Limb (tissue), 2 donors: Measurements from ENCODE around the gene RPS2.

Experiments
- DNase-seq, 2 donors: peaks; one replicate each; pipeline ENCODE4 v3.0.0-alpha.2; 2016; ENCODE audit errors: extremely low spot score in 2 of 2

The RPS2 gene

DNA sequence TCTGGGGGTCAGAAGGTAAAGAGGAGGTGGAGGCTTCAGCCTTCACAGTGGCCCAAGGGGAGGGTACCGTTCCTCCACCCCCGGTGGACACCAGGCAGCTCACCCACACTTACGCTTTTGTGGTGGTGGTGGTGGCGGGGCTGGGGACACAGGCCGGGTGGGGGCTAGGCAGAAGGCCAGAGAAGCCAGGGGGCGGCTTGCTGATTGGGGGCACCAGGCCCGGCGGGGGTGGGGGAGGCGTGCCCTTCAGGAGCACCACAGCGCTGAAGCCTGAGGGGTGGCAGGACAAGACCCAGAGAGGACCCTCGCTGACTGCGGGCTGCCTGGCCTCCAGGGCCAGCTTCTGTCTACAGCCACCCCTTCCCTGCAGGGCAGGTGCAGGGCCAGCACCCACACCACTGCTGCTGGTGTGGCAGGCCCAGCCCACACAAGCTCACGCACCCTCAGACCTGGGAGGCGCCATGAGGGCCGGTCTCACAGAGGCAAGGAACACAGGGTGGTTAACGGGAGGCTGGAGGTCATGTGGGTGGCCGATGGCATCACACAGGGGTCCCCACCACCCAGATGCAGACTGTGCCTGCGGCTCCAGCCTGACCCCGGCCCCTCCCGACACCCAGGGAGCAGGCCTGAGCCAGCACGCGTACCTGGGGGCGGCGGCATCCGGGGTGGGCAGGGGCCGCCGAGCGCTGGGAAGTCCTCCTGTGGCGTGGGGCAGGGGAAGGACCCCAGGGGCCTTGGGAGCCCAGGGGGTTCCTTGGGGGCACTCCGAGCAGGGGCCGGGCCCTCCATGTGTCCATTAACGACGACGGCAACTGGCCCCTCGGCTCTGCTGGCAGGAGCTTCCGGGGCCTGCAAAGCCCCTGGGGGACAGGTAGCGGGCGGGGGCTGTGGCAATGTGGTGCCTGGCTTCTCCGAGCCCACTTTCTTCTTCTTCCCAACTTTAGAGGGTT lies 34.5 kb upstream of the RPS2 start:
- DNase-seq = no peak

DNA sequence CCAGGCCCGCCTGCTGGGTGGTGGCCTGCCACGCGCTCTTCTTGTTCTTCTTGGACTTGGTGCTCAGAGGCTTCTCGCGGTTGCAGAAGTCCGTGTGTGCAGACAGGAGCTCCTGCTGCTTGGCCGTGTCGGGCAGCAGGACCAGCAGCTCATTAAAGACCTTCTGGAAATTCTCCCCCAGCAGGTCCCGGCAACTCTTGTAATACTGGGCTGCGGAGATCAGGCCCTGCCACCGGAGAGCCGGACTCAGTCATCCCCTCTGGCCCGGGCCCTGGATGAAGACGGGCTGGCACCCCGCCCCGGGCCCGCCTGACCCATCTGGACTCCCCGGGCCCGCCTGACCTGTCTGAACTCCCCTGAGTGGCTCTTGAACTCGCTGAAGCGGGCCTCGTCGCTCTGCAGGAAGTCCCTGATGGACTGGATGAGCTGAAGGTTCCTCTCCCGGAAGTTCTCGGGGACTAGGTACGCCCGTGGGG lies 33.8 kb upstream of the RPS2 start:
- DNase-seq = no peak

DNA sequence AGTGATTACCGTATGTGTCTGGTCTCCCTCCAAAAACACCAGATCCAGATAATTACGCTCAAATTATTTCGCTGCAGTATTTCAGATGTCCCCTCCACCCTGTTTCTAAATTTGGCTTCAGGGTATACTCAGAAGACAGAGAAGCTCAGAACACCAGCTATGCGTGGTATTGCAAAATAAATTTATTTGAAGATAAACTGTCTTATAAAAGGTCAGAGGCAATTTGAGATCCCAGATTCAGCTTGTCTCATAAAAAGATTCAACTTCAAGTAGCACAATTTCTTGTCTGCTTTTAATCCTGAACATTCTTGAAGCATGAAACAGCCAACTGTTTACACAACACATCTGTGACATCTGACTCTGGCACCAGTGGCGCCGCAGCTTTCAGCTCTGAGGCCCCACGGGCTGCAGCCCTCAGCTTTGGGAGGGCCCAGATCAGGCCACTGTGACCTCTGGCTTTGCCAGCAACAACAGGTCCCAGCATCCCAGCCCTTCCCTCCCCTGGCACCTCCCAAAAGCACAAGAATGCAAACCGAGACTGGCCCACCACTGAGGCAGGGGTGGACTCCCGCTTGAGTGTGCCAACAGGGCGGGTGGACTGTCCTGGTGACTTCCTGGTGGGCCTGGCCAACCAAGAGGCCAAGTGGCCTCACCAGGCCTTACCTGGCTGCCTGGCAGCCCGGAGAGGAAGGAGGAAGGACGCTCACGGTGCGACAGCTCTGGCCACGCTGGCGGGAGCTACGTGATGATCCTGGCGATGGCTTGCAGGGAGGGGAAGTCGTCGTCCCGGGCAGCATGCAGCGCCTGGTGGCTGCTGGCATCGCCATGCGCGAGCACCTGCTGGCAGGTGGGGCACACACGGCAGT lies 33.1 kb upstream of the RPS2 start:
- no peak for DNase-seq

DNA sequence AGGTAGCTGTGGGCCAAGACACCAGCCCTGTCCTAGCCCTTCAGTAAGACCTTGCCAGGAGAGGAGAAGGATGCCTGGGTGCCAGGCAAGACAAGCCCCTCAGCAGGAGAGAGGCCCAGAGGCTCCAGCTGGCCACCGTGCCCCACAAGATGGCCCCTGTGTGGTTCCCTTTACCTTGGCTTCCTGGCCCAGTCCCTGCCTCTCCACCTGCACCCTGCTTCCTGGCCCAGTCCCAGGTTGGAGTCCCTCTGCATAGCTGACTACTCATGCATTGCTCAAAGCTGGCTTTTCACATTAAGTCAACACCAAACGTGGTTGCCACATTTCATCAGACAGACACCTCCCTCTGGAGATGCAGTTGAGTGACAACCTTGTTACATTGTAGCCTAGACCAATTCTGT lies 29.1 kb upstream of the RPS2 start:
- DNase-seq = no peak

DNA sequence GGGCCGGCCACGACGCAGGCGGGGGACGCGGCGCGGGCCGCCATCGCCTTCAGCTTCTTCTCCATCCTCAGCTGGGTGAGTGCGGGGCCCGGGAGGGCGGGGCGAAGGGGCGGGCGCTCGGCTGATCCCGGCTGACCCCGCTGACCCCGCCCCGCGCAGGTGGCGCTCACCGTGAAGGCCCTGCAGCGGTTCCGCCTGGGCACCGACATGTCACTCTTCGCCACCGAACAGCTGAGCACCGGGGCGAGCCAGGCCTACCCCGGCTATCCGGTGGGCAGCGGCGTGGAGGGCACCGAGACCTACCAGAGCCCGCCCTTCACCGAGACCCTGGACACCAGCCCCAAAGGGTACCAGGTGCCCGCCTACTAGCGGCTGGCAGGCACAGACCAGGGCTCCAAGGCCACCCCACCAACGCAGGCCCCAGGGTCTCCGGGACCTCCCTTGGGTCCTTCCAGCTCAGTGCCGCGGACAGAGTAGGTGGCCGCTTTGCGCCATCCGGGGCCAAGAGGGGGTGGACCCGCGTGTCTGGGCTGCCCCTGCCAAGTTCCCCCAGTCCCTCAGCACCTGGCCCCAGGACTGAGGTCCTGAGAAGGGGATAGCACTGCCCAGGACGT lies 28.2 kb upstream of the RPS2 start:
- no peak for DNase-seq

DNA sequence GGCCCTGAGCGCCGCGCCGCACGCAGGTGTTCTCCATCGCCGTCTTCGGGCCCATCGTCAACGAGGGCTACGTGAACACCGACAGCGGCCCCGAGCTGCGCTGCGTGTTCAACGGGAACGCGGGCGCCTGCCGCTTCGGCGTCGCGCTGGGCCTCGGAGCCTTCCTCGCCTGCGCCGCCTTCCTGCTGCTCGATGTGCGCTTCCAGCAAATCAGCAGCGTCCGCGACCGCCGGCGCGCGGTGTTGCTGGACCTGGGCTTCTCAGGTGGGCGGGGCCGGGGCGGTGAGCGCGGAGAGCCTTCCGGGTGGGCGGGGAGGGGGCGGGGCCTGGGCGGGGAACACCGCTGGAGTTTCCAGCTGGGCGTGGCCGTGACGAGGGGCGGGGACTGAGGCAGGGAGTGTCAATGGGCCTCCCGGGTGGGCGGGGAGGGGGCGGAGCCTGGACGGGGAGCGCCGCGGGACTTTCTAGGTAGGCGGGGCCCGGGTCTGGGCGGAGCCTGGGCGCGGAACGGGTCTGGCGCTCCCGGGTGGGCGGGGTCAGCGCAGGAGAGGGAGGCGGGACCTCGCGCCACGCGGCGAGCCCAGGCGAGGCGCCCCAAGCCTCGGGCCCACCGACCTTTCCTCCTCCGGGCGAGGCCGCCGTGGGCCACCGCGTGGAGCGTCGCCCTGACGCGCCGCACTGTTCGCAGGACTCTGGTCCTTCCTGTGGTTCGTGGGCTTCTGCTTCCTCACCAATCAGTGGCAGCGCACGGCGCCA lies 27.5 kb upstream of the RPS2 start:
- DNase-seq = peak; percentile 90 to 98

DNA sequence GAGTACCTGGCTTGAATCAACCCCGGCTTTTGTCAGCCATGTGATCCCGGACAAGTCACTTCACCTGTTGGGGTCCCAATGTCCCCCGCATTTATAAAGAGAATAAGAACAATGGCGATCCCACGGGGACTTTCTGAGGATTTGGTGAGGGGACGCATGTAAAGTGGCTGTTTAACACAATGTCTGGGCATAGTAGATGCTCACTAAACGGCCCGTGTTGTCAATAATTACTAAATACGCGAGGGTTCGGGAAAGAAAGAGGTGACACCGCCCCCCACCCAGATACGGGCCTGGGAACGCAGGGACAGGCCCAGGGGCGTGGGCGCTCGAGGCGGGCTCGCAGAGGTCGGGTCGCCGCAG lies 26.9 kb upstream of the RPS2 start:
- DNase-seq = no peak

DNA sequence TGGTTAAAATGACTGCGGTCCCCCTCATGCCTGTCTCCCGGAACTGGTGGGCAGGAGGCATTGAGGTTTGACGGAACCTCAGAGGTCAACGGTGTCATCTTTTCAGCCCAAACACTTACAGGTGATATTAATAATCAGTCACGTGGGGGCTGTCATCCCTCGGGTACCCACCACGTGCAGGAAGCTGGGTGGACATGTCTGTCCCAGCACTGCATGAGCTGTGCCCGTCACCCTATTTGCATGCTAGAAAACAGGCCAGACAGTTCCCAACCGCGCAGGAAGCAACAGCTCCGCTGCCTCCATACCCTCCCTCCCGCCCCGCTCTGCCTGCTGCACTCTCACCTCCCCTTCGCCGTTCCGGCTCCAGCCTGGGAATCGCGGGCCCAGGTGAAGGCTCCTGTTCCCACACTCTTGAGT lies 26.5 kb upstream of the RPS2 start:
- no peak for DNase-seq

DNA sequence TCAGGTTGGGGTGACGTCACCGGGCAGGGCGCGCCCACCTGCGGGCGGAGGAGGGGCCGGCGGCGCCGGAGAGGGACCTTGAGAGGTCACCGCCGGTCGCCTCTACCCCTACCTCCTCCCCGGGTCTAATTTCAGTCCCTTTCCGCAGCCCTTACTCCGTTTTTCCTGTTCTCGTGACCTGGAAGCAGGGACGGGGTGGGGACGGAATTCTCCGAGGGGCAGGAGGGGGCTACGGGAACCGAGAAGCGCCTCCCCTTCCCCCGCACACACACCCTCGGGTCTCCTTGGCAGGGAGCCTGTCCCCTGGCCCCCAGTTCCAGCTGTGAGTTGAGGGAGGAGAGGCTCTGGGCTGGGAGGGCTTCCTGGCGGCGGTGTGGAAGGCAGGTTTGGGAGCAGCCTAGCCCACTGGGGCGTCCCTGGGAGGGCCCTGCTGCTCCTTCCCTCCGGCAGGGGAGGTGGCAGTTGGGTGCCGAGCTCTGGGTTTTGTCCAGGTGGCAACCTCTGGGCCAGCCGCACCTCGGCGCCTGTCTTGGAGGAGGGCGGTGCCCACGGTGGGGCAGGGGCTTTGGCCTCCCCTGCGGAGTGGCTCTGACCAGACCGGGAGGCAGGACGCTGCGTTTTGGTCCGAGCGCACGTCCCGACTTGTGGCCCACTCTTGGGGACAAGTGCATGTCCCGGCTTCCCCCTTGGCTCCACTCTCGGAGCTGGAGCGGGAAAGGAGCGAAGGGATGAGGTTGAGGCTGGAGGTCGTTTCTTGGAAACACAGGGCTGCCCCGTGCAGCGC lies 25.9 kb upstream of the RPS2 start:
- DNase-seq = no peak

DNA sequence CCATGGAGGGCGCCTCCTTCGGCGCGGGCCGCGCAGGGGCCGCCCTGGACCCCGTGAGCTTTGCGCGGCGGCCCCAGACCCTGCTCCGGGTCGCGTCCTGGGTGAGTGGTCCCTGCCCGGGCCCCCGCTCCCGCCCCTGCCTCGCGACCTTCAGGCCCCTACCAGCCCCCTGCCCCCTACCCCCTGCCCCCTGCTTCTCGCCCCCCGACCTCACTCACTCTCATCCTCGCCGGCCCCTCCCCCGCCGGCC lies 25.4 kb upstream of the RPS2 start:
- DNase-seq = no peak

DNA sequence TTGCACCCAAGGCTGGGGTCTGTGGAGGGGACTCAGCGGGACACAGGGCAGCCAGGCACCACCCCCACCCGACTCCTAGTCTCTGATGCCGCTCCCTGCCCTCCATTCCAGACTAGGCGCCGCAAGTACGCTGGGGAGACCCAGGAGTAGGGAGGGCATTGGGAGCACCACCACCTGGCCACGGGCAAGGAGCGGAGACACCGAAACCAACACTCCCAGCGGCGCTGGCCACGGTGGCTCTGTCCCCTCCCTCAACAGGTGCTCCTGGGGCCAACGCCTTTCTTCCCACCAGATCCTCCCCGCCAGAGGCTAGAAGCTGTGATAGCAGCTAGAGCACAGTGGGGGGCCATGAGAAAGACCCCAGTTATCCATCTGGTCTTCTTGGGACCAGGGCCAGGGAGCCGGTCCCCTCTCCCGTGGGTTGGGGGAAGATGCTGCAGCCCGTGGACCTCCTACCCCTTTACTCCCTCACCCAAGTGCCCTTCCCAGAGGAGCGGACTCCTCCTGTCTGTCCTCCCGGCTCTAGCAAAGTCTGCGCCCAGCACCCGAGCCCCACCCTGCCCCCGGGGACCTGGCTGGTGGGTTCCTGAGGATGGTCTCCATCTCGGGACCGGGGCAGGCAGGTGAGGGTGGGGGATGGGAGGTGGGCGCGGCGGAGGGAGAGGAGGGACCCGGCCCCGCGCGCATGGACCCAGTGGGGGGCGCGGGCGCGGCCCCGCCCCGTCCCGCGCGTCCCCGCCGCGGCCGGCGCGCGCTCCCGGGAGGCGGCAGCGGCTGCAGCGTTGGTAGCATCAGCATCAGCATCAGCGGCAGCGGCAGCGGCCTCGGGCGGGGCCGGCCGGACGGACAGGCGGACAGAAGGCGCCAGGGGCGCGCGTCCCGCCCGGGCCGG lies 24.8 kb upstream of the RPS2 start, which contains the start of gene SYNGR3:
Gene SYNGR3 (plus strand): TSS at position 762 of the 892 bp plus-strand sequence. CDS start 133 bp downstream, outside the sequence.
- no peak for DNase-seq

DNA sequence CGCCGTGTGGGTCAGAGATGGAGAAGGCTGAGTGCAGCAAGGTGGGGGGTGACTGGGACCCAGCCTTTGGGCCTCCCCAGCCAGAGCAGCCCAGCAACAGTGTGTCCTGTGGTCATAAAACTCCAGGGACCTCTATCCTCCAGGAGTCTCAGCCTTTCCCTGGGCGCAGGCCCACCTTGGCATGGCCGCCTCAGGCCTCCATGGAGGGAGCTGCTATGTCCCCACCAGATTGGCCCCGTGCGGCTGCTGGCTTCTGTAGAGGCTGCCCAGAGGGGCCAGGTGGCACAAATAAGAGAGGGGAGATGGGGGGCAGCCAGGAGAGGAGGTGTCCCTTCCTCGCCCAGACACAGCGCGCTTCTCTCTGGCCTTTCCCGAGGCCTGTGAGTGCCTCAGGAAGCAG lies 22.6 kb upstream of the RPS2 start:
- no peak for DNase-seq

DNA sequence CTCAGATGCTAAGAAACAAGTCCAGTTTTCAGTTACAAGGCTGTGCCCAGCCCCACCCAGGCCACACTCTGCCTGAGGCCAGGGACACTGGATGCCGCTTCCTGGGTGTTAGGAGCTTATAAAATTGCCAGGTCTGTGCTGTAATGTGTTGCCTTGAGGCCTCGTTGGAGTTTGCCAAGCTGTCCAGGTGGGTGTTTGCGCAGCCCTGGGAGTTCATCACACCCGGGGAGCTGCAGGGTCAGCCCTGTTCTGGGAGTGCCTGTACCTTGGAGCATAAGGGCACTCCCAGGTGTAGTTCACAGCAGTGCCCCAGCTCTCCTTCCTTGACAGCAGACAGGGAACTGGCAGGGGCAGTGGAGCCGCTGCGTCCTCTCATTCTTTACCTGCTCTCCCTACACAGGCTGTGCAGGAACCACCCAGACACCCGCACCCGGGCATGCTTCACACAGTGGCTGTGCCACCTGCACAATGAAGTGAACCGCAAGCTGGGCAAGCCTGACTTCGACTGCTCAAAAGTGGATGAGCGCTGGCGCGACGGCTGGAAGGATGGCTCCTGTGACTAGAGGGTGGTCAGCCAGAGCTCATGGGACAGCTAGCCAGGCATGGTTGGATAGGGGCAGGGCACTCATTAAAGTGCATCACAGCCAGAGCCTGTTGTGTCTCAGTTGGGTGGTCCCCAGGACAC lies 21.0 kb upstream of the RPS2 start:
- no peak for DNase-seq

DNA sequence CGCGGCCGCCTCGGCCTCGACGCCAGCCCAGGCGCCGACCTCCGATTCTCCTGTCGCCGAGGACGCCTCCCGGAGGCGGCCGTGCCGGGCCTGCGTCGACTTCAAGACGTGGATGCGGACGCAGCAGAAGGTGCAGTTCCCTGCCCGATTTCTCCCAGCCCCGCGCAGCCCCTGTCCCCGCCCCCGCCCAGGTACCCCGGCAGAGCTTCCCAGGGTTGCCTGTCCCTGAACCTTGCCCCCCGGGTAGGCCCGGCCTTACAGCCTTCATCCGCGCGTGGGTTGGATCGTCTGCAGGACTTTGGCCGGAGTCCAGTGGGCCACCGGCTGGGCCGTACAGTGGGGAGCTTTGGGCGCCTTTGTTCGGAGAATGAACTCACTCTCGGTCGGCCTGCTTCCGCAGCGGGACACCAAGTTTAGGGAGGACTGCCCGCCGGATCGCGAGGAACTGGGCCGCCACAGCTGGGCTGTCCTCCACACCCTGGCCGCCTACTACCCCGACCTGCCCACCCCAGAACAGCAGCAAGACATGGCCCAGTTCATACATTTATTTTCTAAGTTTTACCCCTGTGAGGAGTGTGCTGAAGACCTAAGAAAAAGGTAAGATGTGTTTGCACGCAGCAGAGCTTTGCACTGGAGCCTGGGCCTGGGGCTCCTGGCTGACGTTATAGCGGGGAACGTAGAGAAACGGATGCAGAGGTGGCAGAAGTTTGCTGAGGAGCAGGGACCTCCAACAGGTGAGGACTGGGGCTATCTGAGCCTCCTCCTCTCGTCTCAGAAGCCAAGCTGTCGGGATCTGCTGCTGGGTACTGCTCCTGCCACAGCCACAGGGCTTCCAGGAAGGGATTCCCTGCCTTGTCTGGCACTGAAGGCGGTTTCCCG lies 20.0 kb upstream of the RPS2 start:
- DNase-seq = no peak

DNA sequence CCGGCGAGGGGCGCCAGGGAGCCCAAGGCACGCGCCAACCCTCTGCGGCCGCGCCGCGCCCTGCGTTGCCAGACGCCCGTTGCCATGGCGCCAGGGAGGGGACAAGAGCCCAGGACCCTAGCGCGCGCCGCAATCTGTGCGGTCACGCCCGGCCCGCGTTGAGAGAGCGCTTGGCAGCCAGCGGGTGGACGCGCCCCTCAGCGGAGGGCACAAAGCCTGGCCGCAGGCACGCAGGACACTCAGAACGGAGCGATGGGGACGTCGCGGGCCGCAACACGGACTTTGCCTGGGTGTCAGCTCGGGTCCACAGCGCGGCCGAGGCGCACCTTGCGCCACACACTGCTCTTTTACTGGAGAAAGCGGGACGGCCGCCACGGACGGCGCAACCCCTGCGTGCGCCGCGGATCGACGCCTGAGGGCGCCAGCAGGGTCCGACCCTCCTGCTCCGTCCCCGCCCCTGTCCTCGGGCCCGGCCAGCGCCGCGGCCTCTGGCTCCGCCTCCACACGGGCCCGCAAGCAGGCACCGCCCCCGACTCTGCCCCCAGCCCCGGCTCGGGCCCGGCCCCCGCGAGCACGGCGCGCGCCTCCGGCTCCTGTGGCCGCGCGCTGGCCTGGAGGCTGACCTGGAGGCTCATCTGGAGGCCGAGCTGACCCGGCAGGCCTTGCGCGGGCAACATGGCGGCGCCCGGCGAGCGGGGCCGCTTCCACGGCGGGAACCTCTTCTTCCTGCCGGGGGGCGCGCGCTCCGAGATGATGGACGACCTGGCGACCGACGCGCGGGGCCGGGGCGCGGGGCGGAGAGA lies 19.1 kb upstream of the RPS2 start, which contains the start of gene GFER:
Gene GFER (plus strand): TSS at position 650 of the 803 bp plus-strand sequence. CDS start 26 bp downstream, at position 676.
- peak; percentile 93 for DNase-seq

DNA sequence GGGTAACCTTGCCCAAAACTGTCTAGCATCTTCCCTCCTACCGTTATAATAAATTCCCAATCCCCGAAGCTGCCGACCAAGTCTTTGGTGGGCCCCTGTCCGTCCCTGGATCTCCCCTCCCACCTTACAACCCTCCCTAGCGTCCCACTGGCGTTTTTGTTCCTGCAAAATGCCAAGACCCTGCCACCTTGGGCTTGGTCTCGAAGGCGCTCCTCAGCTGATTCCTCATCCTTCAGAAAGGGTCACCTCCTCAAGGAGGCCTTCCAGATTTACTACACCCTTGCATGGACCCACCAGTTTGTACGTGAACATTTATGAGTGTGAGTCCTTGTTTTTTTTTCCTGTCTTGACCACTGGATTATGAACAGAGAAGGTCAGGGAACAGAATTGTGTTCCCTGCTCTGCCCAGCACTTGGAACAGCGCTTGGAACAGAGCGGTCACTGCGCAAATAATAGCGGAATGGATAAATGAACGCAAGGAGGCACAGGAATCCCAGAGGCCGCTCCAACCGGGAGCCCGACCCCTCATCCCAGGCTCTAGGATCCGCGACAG lies 18.4 kb upstream of the RPS2 start:
- DNase-seq = no peak

DNA sequence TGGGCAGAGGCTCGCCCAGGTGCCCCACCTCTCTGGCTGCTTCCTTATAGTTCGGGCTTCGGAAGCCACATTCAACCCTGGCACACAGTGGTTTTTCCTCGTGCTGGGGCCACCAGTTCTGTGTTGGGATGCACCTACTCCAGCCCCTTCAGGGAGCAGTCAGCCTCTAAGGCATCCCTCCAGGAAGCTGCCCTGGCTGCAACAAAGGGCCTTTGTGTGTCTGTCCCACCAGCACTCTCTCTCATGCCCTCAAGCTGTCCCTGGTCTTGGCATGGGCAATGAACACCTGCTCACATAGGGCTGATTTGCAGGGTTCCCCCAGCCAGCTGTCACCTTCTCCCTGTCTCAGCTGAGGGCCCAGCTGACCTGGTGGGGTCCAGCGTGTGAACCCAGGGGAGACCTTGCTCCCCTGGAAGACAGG lies 17.4 kb upstream of the RPS2 start:
- no peak for DNase-seq
